ENCODE data around the gene PLCL2.

GRCh38 chr3:16942955-16943354 is 58.2 kb downstream of the PLCL2 start:
- TF ChIP-seq CTCF (IDR thresholded peaks at IDR 0.05) (no peak), POLR2A (IDR thresholded peaks at IDR 0.05) (no peak)
